HCT116 (cell line): ENCODE data around the gene MLPH. TPM values are rescaled to one million over a fixed set of nuclear protein-coding genes. Genes with fewer than 3 reads are reported as not detected.

Experiments used
- ATAC-seq: fragments of 200-7000 bp; cut with Tn5 transposase; 2 replicates; pipeline ENCODE4 v1.9.1; 2020; ENCODE audit warnings: mild to moderate bottlenecking, moderate library complexity
- BruUV-seq: library from RNA; stranded (reverse); fragments of 400-500 nt; replicated peaks from 2 replicates; lab custom pipeline; 2021; lab: Mats Ljungman, UMichigan
- CTCF ChIA-PET: fragments of 300-600 bp; sonication (Branson Sonifier 250); formaldehyde crosslinking; loops from one replicate; lab custom pipeline; 2021; ENCODE audit warnings: antibody characterized with exemption; lab: Charles Lee
- POLR2A ChIA-PET: fragments of 300-600, 350-600 bp; sonication (Branson Sonifier 250); formaldehyde crosslinking; loops from one replicate; lab custom pipeline; 2021; ENCODE audit warnings: antibody characterized with exemption; lab: Charles Lee
- RAD21 ChIA-PET, 2 experiments: fragments of 300-600 bp; sonication (Branson Sonifier 250); formaldehyde crosslinking; loops; one replicate each; lab custom pipeline; 2023; ENCODE audit warnings: low total read pairs in 2 of 2; ENCODE audit not compliant: uncharacterized antibody in 2 of 2, unreplicated experiment in 2 of 2, low non-redundant PET in 1 of 2; lab: Charles Lee
- DNase-seq: peaks from one replicate; pipeline ENCODE4 v3.0.0-alpha.2; 2010; ENCODE audit warnings: low read depth, low spot score
- H2AFZ ChIP-seq: fragments of 200-600 bp; shearing (Covaris generic), sonication (generic); 2 replicates; pipeline ENCODE4 v1.6.1; 2017; ENCODE audit warnings: low read depth, mixed run types, mixed read lengths, antibody characterized with exemption, low read length; ENCODE audit not compliant: poor library complexity, severe bottlenecking
- H3K27ac ChIP-seq: 2 replicates; pipeline ENCODE4 v1.5.1; 2012; ENCODE audit warnings: low read depth, low read length
- H3K27me3 ChIP-seq: fragments of 200-600 bp; sonication (generic); 2 replicates; pipeline ENCODE4 v1.6.1; 2016; ENCODE audit warnings: mixed run types, low read length, mixed read lengths; ENCODE audit not compliant: insufficient read depth
- H3K36me3 ChIP-seq, 2 experiments: fragments of 200-500 bp in 1 of 2; fragments of 200-600 bp in 1 of 2; sonication (Bioruptor generic) in 1 of 2; sonication (generic) in 1 of 2; 2 replicates each; pipeline versions ENCODE4 v1.5.1 to v1.6.1; 2014 to 2016; ENCODE audit warnings: low read length in 2 of 2, inconsistent platforms in 1 of 2, mixed read lengths in 1 of 2, mixed run types in 1 of 2; ENCODE audit not compliant: insufficient read depth in 2 of 2, control insufficient read depth in 1 of 2
- H3K4me1 ChIP-seq, 2 experiments: fragments of 200-600 bp in 1 of 2; sonication (generic) in 1 of 2; 2 replicates each; pipeline versions ENCODE4 v1.5.1 to v1.6.1; 2012 to 2017; ENCODE audit warnings: low read length in 2 of 2, inconsistent platforms in 1 of 2, mild to moderate bottlenecking in 1 of 2, mixed read lengths in 1 of 2, mixed run types in 1 of 2, moderate library complexity in 1 of 2; ENCODE audit not compliant: insufficient read depth in 2 of 2, control insufficient read depth in 1 of 2
- H3K4me2 ChIP-seq: fragments of 200-600 bp; sonication (generic); 2 replicates; pipeline ENCODE4 v1.6.1; 2017; ENCODE audit warnings: mixed run types, low read length, mixed read lengths
- H3K4me3 ChIP-seq, 2 experiments: fragments of 200-600 bp in 1 of 2; sonication (generic) in 1 of 2; replicated peaks in 1 of 2; 2 replicates each; pipeline ENCODE4 v1.5.1; 2011 to 2016; ENCODE audit warnings: low read length in 2 of 2, control low read depth in 1 of 2, low read depth in 1 of 2, mild to moderate bottlenecking in 1 of 2, mixed read lengths in 1 of 2, mixed run types in 1 of 2
- H3K79me2 ChIP-seq: fragments of 200-600 bp; sonication (generic); 2 replicates; pipeline ENCODE4 v1.6.1; 2017; ENCODE audit warnings: mild to moderate bottlenecking, mixed run types, low read length, moderate library complexity, mixed read lengths; ENCODE audit not compliant: insufficient read depth
- H3K9ac ChIP-seq: fragments of 200-600 bp; sonication (generic); 2 replicates; pipeline ENCODE4 v1.6.1; 2016; ENCODE audit warnings: low read length, mixed read lengths
- H3K9me2 ChIP-seq: fragments of 200-600 bp; sonication (generic), shearing (Covaris generic); 2 replicates; pipeline ENCODE4 v1.6.1; 2017; ENCODE audit warnings: mixed run types, mild to moderate bottlenecking, moderate library complexity; ENCODE audit not compliant: insufficient read depth
- H3K9me3 ChIP-seq, 2 experiments: fragments of 200-500 bp in 1 of 2; fragments of 200-600 bp in 1 of 2; sonication (Bioruptor generic) in 1 of 2; sonication (generic) in 1 of 2; 2 replicates each; pipeline ENCODE4 v1.6.1; 2014 to 2017; ENCODE audit warnings: low read length in 2 of 2, mixed read lengths in 2 of 2, inconsistent platforms in 1 of 2, low read depth in 1 of 2, mild to moderate bottlenecking in 1 of 2, mixed run types in 1 of 2, moderate library complexity in 1 of 2; ENCODE audit not compliant: control insufficient read depth in 1 of 2, insufficient read depth in 1 of 2
- H4K20me1 ChIP-seq: fragments of 200-600 bp; sonication (generic), shearing (Covaris generic); 2 replicates; pipeline ENCODE4 v1.6.1; 2017; ENCODE audit warnings: mixed run types, mild to moderate bottlenecking, moderate library complexity; ENCODE audit not compliant: insufficient read depth
- CTCF ChIP-seq, 3 experiments: fragments of 200-600 bp in 1 of 3; sonication (generic) in 1 of 3; IDR thresholded peaks in 2 of 3; conservative IDR thresholded peaks in 1 of 3; 2 replicates each; pipeline ENCODE4 v1.5.1; 2012 to 2017; ENCODE audit warnings: low read depth in 2 of 3, low read length in 2 of 3, antibody characterized with exemption in 1 of 3, borderline replicate concordance in 1 of 3, control low read depth in 1 of 3, mild to moderate bottlenecking in 1 of 3, mixed read lengths in 1 of 3, mixed run types in 1 of 3, moderate library complexity in 1 of 3; ENCODE audit not compliant: insufficient read depth in 1 of 3
- FOSL1 ChIP-seq: IDR thresholded peaks from 2 replicates; pipeline ENCODE4 v1.6.1; 2012; ENCODE audit warnings: low read depth
- JUND ChIP-seq: IDR thresholded peaks from 2 replicates; pipeline ENCODE4 v1.6.1; 2012
- POLR2A ChIP-seq: IDR thresholded peaks from 2 replicates; pipeline ENCODE4 v1.7.0; 2011; ENCODE audit warnings: borderline replicate concordance; ENCODE audit not compliant: insufficient read depth, insufficient read length; ENCODE audit errors: extremely low read depth
- REST ChIP-seq: IDR thresholded peaks from 2 replicates; pipeline ENCODE4 v1.6.1; 2012; ENCODE audit warnings: low read depth
- SRF ChIP-seq: IDR thresholded peaks from 2 replicates; pipeline ENCODE4 v1.6.1; 2012; ENCODE audit warnings: low read depth
- TCF7L2 ChIP-seq: IDR thresholded peaks from 2 replicates; pipeline ENCODE4 v1.7.0; 2011; ENCODE audit warnings: borderline replicate concordance, inconsistent platforms; ENCODE audit not compliant: insufficient read depth, insufficient read length; ENCODE audit errors: extremely low read depth
- ZBTB33 ChIP-seq: IDR thresholded peaks from 2 replicates; pipeline ENCODE4 v1.6.1; 2011; ENCODE audit warnings: mild to moderate bottlenecking, low read length, moderate library complexity; ENCODE audit not compliant: insufficient replicate concordance; ENCODE audit errors: extremely low read depth
- intact Hi-C: fragments of 100-400 bp; cut with micrococcal nuclease; formaldehyde crosslinking; loops from 2 replicates; pipeline ENCODE4 v1.10.0; 2022
- total RNA-seq: library from RNA; stranded (reverse); gene quantifications from one replicate; pipeline ENCODE4 v1.2.1, GENCODE V29; 2021; ENCODE audit not compliant: unreplicated experiment

Gene MLPH
- total RNA-seq, 1 experiment from 2014 or later: 81.4 TPM

- Histone ChIP-seq H3K9ac (no peak overlapping the region), H4K20me1 (no peaks in the 10 kb centered on the region), H3K4me2 (peak overlapping the region; percentile 39; the same call in 1 of the 2 replicates), H3K27me3 (no peaks in the 10 kb centered on the region), H2AFZ (no peak overlapping the region), H3K9me2 (no peaks in the 10 kb centered on the region), H3K9me3 (no peaks in the 10 kb centered on the region), H3K4me3 (no peak overlapping the region), H3K79me2 (no peaks in the 10 kb centered on the region), H3K4me1 (peaks cover 12 to 30% of the 10 kb centered on the region in 2 experiments), H3K27ac (no peak overlapping the region), H3K36me3 (no peaks in the 10 kb centered on the region)
- DNase-seq (no peak), ATAC-seq (no peak)
- intact Hi-C loops: no loop called here
- ChIA-PET RAD21 (interaction anchor here (1.0 to 2.3 kb wide), 8 partner anchors 59 to 417 kb away, joined by 3 to 16 read pairs (median 9); no protein-coding TSS in a partner anchor), POLR2A (interaction anchor here (1.1 kb wide), 1 partner anchor 149 kb away, joined by 3 read pairs; no protein-coding TSS in a partner anchor), CTCF (interaction anchor here (0.6 to 4.0 kb wide), 31 partner anchors 10 to 485 kb away, joined by 3 to 61 read pairs (median 5); partner anchors contain the start of genes COPS8 and MLPH)
- BruUV-seq: no TSS peak
- no peak for TF ChIP-seq POLR2A
- no peak for TF ChIP-seq FOSL1
- TF ChIP-seq SRF: no peak
Observed at GRCh38 chr2:237571551-237571950, 84.5 kb downstream of the MLPH start.

GRCh38 chr2:237572021-237572741, 85.1 kb downstream of the MLPH start:
- no peak overlapping the region for H3K27ac ChIP-seq
- peaks cover 12 to 30% of the 10 kb centered on the region in 2 experiments for H3K4me1 ChIP-seq
- H3K4me3 ChIP-seq: no peak overlapping the region
- peak; percentile 79 for DNase-seq
- no peaks in the 10 kb centered on the region for H3K27me3 ChIP-seq
- H2AFZ ChIP-seq: no peak overlapping the region
- no TSS peak for BruUV-seq
- RAD21 ChIA-PET: interaction anchor here (1.0 to 2.3 kb wide), 8 partner anchors 60 to 418 kb away, joined by 3 to 16 read pairs (median 9); no protein-coding TSS in a partner anchor
- H3K9me3 ChIP-seq: no peaks in the 10 kb centered on the region
- H3K79me2 ChIP-seq: no peaks in the 10 kb centered on the region
- ATAC-seq: peak; percentile 90
- H3K36me3 ChIP-seq: peaks cover 0 to 4% of the 10 kb centered on the region in 2 experiments; a peak in 1 of 4 replicates
- no peaks in the 10 kb centered on the region for H4K20me1 ChIP-seq
- no peak overlapping the region for H3K9ac ChIP-seq
- POLR2A ChIA-PET: interaction anchor here (1.1 kb wide), 1 partner anchor 150 kb away, joined by 3 read pairs; no protein-coding TSS in a partner anchor
- intact Hi-C loops: loop anchor here (1.0 to 2.0 kb wide), 5 partner anchors 60 to 418 kb away; no protein-coding TSS in a partner anchor
- CTCF ChIA-PET: interaction anchor here (0.6 to 4.0 kb wide), 32 partner anchors 10 to 486 kb away, joined by 3 to 61 read pairs (median 4); partner anchors contain the start of genes COPS8 and MLPH
- H3K9me2 ChIP-seq: no peaks in the 10 kb centered on the region
- peak overlapping the region; percentile 39; the same call in 1 of the 2 replicates for H3K4me2 ChIP-seq
- TF ChIP-seq ZBTB33 (peak; percentile 4), TCF7L2 (no peak), CTCF (IDR thresholded peaks at IDR 0.05 in 2 of 3, conservative IDR thresholded peaks at IDR 0.05 in 1 of 3; ENCODE audit: borderline replicate concordance in 1 of 3, insufficient read depth in 1 of 3, low read depth in 2 of 3, low read length in 2 of 3) (peak; percentile 93 to 98 (median 97)), REST (no peak), JUND (no peak)
